Islet precursor cell (in vitro differentiated cells): ENCODE data around the gene NHERF1.
A peak's percentile ranks its signal among the peaks of the same experiment; 100 is the strongest.

ENCODE experiments used
- DNase-seq: peaks from one replicate; pipeline ENCODE4 v3.0.0-alpha.2; 2018

Gene NHERF1

DNA sequence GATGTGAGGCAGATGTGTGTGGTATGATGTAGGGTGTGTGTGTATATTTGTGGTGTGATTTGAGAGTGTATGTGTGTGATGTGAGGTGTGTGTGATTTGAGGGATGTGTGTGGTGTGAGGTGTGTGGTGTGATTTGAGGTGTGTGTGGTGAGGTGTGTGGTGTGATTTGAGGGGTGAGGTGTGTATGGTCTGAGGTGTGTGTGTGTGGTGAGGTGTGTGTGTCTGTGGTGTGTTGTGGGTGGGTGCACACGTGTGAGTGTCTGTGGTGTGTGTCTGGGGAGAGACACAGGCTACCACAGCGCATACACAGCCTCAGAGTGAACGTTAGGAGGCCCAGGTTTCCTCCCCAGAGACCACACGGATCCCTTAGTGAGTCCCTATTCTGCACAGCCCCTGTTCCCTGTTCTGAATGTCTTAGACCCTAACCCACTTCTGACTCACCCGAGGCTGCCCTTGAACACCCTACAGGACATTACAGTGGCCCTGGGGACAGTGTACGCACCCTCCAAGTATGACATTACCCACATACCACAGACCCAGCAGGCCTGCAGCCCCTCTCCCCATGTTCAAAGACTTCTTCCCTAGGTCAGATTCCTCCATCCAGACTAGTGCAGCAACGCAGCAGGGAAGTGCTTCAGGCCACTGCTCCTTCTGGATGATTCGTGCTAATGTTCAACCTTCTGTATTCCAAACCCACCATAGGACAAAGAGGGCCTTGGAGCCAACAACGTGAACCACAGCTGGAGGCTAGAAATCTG is 14.9 kb upstream of the NHERF1 start:
- peak; percentile 51 for DNase-seq

DNA sequence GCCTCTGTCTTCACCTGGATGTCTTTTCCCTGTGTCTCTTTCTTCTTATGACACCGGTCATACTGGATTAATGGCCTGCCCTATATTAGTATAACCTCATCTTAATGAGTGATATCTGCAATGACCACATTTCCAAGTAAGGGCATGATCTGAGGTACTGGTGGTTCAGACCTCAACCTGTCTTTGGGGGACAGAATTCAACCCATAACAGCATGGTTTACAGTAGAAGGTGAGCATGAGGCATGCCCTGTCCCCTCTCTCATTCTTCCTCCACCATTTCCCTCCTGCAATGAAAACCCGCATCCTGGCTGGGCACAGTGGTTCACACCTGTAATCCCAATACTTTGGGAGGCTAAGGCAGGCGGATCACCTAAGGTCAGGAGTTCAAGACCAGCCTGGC is 14.2 kb upstream of the NHERF1 start:
- no peak for DNase-seq

DNA sequence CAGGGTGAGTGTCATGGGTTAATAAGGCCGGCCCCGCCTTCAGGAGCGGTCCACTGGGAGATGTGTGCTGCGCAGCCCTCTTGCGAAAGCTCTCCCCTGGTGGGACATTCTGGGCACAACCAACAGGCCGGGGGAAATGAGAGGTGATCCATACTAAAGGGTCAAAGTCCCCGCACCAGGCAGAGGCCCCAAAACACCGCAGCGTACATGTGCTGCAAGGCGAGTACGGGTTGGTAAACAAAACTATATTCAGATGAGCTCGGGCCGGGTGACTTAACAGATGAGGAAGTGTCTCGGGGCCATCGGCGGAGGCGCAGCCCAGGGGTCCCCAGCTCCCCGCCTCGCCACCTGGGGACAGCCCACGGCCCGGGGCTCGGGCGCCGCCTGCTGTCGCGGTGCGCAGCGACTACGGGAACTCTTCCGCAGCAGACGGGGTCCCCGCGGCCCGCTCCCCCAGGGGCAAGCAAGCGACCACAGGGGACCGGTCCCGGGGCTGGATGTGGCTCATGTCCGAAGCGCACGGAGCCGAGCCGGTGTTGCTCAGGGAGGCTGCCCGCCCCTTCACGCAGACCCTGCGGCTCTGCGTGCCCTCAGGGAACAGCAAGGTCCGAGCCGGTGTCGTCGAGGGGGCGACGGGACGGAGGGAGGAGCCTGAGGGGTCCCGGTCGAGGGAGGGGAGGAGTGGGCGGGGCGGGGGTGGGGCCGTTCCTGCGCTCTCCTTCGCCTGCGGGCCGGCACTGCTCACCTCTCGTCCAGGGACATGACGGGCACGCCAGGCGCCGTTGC is 11.7 kb upstream of the NHERF1 start, which contains the start of gene RAB37:
Gene RAB37, plus strand, starts transcription at position 744 of the 786 bp plus-strand sequence. Its CDS starts 17 bp downstream, at position 761.
- peak; percentile 82 for DNase-seq

DNA sequence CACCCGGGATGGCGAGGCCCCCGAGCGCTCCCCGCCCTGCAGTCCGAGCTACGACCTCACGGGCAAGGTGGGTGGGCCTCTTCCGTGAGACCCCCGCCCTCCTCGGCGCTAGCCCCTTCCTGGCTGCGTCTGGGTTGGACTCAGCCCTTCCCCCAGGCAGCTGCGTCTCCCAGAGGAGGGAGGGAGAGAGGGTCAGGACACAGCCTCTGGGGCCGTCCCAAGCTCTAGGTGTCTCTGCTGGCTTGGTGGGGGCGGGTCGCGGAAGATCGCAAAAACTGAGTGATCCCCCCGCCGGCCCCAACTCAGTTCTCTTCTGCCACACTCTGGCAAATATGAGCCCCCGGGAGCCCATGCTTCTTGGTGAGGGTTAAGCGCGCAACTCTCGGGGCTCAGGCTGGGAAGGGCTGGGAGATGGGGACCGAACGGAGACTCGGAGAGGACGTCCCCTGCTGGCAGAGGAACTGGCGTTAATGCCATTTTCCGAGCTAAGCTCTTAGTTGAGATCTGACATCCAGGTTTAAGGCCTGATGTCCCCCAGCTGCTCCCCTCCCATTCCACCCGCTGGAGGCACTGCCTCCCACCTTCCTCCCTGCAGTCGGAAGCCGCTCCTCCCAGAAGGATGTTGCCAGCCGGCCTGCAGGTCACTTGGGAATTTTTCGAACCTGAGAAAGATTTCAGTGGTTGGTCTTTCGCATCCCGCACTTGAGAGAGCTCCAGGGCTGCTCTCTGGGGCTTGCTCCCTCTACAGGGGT is 11.0 kb upstream of the NHERF1 start:
- DNase-seq = peak; percentile 87

DNA sequence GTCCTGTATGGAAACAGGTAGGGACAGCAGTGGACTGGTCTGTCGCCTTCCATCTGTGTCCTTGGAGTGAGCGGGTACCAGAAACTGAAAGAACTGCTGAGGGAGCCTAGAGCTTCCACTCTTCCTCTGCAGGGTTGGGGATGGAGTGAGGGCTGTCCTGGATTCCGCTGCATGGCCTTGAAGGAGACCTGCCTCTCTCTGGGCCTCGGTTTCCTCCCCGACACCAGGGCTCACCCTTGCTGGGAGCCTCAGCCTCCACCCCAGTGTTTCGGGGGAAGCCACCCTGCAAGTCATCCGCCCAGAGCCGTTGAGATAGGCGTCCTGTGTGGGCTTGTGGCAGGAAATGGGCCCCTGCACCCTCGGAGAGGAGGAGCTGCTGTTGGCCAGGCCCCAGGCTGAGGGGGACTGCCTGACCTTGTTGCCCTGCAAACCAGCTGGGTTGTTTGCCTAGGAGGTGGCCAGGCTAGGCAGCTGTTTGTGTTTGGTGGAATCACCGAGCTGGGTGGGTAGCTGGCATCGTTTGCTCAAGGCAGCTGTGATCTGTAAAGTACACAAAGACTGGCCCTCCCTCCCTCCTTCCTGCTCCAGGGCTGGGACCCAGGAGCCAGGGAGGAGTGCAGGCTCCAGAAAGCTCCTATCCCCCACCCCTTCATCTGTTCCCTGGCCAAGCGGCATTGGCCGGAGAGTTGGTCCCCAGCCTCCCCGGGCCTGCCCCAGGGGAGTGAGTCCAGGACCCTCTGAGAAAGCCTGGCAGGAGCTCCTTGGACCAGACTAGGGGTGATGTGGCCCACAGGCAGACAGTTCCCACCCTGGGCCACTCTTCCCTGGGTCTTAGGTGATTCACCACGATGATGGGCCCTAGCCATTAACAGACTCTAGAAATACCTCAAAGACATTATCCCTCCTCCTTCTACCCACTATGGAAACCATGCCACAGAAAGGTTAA is 10.1 kb upstream of the NHERF1 start:
- peak; percentile 52 for DNase-seq

DNA sequence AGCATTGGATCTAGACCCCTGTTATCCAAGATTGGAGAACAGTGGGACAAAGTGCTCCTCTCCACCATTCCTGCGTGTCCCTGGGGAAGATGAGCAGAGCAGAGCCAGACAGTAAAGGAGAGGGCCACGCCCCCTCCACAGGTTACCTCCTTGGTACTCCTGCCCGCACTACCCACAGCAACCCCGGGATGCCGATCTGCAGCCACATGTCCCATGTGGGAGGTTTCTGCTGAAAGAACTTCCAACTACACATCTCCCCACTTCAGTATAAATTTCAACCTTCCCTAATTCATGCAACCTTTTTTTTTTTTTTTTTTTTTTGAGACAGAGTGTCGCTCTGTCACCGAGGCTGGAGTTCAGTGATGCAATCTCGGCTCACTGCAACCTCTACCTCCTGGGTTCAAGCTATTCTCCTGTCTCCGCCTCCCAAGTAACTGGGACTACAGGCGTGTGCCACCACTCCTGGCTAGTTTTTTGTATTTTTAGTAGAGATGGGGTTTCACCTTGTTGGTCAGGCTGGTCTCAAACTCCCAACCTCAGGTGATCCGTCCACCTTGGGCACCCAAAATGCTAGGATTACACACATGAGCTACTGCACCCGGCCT is 9.1 kb upstream of the NHERF1 start:
- DNase-seq = no peak

DNA sequence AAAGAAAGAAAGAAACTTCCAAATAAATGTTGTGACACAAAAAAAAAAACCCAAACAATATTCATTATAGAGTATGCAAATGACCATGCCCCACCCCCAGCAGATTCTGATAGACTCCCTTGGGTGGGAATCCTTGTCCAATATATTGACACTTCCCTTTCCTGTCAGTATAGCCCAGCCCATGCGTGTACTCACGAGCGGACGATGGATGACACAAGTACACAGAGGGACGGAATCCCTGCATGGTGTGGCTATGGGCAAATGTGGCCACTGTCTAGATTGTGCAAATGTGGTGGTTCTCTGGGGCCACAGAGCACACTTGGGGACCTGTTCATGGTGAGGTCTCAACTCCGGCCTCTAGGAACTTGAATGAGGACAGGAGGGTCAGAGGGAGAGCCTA is 8.3 kb upstream of the NHERF1 start:
- DNase-seq = no peak

DNA sequence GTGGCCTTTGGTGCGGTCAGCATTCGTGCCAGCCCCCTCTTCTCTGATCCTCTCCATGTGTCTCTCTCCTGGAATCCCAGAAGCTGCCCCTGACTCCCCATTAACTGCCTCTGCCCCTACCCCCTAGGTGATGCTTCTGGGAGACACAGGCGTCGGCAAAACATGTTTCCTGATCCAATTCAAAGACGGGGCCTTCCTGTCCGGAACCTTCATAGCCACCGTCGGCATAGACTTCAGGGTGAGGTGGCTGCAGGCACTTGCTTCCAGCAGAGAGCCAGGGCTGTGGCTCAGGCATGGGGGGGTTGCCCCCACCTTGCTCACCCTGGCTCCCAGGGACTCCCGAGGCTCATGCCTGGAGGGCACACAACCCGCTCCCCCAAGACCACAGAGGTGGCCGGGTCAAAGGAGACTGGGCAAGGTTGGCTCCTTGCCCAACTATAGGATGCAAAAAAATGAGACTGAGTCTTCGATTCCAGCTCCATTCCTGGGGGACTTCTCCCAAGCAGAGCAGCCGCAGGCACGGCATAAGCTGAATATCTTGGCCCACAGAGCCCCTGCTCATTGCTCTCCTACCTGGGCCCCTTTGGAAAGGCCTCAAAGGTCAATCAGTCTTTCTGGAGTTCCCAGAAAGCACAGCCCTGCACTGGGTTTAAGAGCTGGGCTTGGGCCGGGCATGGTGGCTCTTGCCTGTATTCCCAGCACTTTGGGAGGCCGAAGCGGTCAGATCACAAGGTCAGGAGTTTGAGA is 7.6 kb upstream of the NHERF1 start:
- DNase-seq = no peak

DNA sequence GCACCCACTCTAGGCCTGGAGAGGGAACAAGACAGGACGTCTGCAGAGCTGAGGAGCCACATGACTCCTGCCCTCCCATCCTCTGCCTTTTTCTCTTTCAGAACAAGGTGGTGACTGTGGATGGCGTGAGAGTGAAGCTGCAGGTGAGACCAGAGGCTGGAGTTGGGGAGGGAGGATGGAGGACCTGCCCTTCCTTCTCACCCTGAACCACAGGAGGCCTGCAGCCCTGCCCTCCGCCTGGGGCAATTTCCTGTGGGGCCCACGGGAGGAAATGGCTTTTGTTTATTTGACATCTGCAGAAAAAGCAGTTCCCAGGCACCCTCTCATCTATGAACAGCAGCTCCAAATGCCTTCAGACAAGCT is 6.3 kb upstream of the NHERF1 start:
- DNase-seq = peak; percentile 73

DNA sequence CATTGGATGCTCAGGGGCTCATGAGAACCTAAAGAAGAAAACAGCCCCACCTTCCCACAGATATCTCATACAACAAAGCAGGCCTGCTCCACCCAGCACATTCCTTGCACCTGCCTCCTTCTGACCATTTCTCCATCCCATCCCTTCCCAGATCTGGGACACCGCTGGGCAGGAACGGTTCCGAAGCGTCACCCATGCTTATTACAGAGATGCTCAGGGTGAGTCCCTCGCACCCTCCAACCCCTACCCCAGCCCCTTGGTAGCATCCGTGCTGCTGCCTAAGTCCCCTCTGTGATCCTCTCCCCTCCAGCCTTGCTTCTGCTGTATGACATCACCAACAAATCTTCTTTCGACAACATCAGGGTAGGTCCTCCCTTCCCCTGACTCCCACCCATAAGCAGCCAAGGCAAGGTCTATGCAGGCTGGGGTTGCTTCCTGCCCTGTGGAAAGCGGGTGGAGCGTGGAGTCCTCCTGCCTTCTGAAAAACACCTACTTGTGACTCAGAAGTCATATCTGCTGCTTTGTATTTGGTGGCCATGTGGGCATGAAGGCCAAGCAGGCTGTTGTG is 5.4 kb upstream of the NHERF1 start:
- DNase-seq = no peak

DNA sequence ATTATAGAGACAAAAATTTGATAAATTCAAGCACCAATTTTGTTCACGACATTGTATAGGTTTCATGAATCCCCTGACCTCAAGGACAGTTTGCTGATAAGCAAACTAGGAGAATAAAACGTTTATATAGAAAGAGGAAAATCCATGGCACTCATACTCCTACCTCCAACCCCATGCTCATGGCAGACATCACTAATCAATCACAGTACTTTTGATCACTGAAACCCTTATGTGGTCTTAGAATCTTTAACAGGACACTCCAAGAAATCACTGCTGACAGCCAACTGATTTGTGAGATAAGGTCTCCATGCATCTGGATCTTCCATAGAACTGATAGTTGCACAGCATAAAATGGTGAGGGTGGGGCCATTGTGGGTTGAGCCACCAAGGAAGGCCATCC is 4.7 kb upstream of the NHERF1 start:
- no peak for DNase-seq

DNA sequence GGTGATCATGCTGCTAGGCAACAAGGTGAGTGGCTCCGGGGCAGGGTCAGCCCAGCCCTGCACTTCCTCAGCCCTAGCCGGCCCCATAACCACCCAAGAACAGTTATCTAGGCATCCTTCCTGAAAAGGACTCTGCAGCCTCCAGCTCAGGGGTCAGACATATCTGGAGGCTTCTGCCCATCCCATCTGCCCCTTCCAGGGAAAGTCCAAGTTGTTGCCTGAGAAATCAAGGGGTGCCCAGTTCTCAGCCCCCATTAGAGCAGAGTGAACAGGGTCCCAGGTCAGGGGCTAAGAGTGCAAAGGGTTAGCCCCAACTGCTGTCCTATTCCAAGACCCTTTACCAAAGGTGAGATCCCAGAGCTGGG is 4.1 kb upstream of the NHERF1 start:
- no peak for DNase-seq

DNA sequence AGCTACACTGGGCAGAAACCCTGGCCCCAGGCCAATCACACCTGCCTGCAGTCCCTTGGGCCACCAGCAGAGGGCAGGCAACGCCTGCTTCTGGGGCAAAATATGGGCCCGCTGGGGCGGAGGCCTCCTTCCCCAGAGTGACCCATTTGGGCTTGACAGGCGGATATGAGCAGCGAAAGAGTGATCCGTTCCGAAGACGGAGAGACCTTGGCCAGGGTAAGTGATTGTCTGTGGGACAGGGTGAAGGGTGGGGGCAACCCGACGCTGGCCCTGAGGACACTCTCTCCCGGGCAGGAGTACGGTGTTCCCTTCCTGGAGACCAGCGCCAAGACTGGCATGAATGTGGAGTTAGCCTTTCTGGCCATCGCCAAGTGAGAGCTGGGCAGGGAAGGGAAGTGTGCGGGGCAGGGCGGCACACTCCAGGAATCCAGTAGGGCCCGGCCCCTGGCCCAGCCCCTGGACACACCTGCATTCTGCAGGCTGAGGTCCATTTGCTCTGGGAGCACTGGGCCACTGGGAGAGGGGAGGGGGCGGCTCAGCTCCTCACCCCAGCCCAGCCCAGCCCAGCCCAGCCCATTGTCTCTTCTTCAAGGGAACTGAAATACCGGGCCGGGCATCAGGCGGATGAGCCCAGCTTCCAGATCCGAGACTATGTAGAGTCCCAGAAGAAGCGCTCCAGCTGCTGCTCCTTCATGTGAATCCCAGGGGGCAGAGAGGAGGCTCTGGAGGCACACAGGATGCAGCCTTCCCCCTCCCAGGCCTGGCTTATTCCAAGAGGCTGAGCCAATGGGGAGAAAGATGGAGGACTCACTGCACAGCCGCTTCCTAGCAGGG is 3.5 kb upstream of the NHERF1 start:
- DNase-seq = peak; percentile 94

DNA sequence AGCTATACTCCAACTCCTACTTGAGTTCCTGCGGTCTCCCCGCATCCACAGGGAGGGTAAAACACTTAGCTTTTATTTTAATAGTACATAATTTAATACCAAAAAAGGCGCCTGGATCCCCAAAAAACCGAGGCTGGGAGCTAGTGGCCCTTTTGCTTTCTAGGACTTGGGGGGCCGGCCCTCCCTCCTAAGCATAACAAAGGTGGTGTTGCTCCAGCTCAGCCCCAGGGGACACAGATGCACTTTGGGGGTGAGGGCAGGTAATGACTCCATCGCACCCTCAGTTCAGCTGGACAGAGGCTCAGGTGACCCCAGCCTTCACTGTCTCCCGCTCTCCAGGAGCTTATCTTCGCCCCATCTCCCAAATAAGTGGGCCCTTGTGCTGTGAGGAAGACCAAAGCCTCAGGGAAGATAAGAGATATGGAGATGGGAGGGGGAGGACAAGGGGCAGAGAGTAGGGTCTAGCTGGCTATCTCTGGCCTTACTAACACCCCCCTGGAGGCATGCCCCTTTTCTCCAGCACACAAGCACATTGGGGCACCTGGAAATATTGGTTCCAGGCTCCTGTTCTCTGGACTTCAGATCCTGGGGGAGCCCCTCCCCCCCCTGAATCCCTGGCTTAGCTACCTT is 2.8 kb upstream of the NHERF1 start:
- DNase-seq = no peak

DNA sequence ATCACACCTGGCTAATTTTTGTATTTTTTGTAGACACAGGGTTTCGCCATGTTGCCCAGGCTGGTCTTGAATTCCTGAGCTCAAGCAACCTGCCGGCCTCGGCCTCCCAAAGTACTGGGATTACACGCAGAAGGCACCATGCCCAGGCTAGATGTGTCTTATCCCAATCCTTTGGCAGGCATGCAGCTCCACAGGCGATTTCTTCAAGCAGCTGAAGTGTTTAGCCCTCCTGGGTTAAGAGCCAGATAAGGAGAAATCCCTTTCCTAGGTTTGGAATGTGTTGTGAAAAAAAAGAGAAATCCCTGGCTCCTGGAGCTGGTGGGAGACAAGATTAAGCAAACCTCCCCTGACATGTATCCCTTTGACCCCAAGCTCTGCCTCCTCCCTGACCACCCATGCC is 2.1 kb upstream of the NHERF1 start:
- DNase-seq = no peak

DNA sequence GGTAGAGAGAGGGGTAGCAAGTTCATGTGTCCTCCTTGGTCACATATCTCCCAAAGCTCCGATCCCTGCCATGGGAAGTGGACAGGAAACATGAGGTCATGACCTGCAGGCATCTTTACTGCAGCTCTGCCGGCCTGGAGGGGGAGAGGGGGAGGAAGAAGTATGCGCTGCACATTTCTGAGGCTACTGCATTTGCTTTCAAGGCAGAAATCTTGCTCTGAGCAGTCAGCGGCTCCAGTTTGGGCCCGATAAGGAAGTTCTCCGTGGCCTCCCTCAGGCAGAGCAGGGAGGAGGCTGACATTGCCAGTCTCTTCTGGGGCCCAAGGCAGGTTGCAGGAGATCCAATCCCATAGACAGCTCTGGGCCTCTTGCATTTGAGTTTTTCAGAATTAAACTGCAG is 1.5 kb upstream of the NHERF1 start:
- DNase-seq = peak; percentile 97

DNA sequence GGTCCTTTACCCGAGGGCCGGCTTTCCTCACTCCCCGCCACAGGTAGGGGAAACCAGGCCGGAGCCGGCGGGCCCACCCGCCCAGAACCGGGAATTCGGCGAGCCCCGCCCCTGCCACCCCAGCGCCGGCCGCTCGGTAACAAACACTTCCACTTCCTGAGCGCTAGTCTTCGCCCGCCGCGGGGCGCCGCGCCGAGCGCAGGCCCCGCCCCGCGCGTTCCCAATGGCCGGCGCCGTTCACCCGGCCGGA is 224 bp upstream of the NHERF1 start:
- DNase-seq = no peak

DNA sequence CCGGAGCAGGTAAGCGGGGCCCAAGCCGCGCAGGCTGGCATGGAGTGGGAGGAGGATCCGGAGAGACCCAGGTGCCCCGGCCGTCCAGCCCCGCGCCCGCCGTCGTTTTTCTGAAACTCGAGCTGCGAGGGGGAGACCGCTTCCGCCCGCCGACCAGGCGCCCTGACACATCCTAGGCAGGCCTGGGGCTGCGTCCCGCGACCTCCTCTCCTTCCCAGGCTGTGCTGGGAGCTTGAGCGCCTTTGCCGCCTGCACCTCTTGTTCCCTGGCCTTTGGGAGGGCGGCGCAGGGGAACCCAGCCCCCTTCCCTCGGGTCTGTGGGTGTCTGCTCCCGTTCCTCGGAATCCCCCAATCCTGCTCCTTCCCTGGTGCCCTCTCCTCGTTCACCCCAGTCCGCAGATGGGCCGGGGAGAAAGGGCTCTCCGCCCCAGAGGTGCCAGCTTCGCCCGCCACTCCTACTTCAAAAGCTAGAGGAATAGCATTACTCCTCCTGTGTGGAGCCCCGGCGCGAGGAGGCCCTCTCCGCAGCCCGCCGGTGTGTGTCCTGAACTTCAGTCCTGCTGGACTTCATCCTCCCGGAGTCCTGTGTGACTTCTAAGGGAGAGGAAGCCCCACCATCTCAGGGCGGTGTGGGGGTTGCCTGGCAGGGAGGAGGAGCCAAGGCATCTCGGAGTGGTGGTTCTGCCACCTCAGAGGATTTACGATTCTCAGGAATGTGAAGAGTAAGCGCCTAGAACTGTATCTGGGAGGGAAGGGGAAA is 1.0 kb downstream of the NHERF1 start:
- DNase-seq = peak; percentile 85

DNA sequence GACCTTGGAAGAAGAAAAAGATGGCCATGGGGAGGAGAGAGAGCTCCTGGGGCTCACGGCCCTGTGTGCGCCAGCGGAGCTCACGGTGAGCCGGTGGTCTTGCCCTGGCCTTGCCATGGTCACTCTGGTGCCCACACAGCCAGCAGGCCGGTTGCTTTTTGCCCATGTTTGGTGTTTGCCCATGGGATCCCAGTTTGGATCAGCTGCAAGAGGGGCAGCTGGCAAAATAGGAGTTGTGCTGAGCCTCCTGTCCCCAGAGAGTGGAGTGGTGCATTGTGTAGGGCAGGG is 1.6 kb downstream of the NHERF1 start:
- DNase-seq = no peak
